Kidney epithelial cell (primary cell): ENCODE measurements around the gene NMNAT1. TPM values are rescaled to one million over a fixed set of nuclear protein-coding genes. Genes with fewer than 3 reads are reported as not detected.
"Not testable (repeated sequence)": the region's sequence is repeated elsewhere in the genome, so short reads cannot be mapped to it uniquely, and the experiment has no call there.

Source experiments
- DNase-seq: peaks from one replicate; pipeline ENCODE4 v3.0.0-alpha.2; 2010; ENCODE audit warnings: low read depth
- H3K27me3 ChIP-seq: 2 replicates; pipeline ENCODE4 v1.6.0; 2011; ENCODE audit warnings: low read length; ENCODE audit not compliant: control insufficient read depth, insufficient read depth
- H3K36me3 ChIP-seq: 2 replicates; pipeline ENCODE4 v1.5.1; 2011; ENCODE audit warnings: low read length; ENCODE audit not compliant: control insufficient read depth, insufficient read depth
- H3K4me3 ChIP-seq: 2 replicates; pipeline ENCODE4 v1.5.1; 2011; ENCODE audit warnings: low read depth, mild to moderate bottlenecking, control low read depth, low read length
- total RNA-seq: library from RNA; depleted of rRNA; stranded (reverse); fragments of >200 nt; gene quantifications from 2 replicates; pipeline ENCODE4 v1.2.3, GENCODE V29; 2015
- TF ChIP-seq, protein P1 (sequence below): IDR thresholded peaks from 2 replicates; pipeline ENCODE4 v1.5.1; 2011; ENCODE audit warnings: mild to moderate bottlenecking, moderate library complexity, low read length, control low read depth, inconsistent platforms; ENCODE audit not compliant: insufficient read depth, poor library complexity, severe bottlenecking

NMNAT1 gene
- total RNA-seq, 1 donor from 2014 or later, result 8.9 TPM

DNA sequence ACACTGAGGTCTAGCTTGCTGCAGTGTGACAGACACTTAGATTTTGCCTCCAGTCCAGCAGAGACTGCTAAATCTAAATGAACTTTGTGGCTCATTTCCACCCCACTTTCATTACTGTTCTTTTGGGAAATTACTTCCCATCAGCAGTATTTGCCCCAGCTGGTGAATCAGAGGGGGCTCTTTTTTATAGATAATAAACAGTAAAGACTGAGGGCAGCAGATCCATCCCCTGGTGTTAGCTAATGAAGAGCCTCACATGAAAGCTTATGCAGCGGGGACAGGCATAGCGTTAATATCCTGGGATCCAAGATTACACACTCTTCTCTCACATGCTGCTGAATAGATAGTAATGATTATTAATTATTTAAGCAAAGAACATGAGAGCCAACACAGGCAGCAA, 26.8 kb upstream of the NMNAT1 start:
- H3K27me3 ChIP-seq, result no peaks in the 10 kb centered on the region
- DNase-seq, result no peak
- TF ChIP-seq, protein P1, sequence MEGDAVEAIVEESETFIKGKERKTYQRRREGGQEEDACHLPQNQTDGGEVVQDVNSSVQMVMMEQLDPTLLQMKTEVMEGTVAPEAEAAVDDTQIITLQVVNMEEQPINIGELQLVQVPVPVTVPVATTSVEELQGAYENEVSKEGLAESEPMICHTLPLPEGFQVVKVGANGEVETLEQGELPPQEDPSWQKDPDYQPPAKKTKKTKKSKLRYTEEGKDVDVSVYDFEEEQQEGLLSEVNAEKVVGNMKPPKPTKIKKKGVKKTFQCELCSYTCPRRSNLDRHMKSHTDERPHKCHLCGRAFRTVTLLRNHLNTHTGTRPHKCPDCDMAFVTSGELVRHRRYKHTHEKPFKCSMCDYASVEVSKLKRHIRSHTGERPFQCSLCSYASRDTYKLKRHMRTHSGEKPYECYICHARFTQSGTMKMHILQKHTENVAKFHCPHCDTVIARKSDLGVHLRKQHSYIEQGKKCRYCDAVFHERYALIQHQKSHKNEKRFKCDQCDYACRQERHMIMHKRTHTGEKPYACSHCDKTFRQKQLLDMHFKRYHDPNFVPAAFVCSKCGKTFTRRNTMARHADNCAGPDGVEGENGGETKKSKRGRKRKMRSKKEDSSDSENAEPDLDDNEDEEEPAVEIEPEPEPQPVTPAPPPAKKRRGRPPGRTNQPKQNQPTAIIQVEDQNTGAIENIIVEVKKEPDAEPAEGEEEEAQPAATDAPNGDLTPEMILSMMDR, result no peak
- H3K36me3 ChIP-seq, result no peaks in the 10 kb centered on the region
- no peak overlapping the region for H3K4me3 ChIP-seq

DNA sequence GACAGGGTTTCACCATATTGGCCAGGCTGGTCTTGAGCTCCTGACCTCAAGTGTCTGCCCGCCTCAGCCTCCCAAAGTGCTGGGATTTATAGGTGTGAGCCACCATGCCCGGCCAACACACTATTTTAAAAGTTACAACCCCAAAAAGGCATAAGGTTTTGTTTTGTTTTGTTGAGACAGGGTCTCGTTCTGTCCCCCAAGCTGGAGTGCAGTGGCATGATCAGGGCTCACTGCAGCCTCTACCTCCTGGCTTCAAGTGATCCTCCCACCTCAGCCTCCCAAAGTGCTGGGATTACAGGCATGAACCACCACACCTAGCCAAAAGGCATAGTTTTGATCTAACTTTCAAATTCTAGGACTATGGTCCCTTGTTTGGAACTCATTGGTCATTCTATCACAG, 25.8 kb upstream of the NMNAT1 start:
- not testable (repeated sequence) for H3K36me3 ChIP-seq, DNase-seq, H3K4me3 ChIP-seq, H3K27me3 ChIP-seq

DNA sequence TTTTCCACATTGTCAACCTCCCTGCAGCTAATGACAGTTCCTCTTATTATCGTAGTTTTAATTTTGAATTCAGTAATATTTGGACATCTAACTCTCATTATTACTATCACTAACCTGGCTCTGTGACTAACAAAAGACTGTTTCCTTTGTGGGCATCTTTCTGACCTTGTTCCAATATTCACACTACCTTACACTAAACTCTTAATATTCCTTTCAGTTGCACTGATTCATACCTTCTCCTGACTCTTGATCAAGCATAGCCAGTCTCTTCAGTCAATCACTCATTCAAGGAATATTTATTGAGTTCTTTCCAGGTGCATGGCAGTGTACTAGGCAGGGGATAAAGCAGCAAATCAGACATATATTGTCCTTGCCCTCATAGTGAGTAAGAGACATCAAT, 25.4 kb upstream of the NMNAT1 start:
- H3K36me3 ChIP-seq, result no peaks in the 10 kb centered on the region
- no peaks in the 10 kb centered on the region for H3K27me3 ChIP-seq
- no peak overlapping the region for H3K4me3 ChIP-seq
- TF ChIP-seq, protein P1, result no peak
- no peak for DNase-seq

DNA sequence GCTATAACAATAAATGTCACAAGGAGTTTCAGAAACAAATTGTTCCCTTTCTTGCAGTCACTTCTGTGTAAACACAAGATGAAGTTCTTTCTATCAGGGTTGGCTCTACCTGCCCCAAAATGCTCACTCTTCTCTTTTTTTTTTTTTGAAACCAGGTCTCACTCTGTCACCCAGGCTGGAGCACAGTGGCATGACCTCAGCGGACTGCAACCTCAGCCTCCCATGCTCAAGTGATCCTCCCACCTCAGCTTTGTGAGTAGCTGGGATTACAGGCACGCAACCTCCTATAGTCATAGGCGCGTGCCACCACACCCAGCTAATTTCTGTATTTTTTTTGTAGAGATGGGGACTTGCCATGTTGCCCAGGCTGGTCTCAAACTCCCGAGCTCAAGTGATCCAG, 22.7 kb upstream of the NMNAT1 start:
- Histone ChIP-seq H3K27me3 (no peaks in the 10 kb centered on the region), H3K36me3 (no peaks in the 10 kb centered on the region), H3K4me3 (no peak overlapping the region)
- no peak for DNase-seq
- TF ChIP-seq, protein P1, result no peak

DNA sequence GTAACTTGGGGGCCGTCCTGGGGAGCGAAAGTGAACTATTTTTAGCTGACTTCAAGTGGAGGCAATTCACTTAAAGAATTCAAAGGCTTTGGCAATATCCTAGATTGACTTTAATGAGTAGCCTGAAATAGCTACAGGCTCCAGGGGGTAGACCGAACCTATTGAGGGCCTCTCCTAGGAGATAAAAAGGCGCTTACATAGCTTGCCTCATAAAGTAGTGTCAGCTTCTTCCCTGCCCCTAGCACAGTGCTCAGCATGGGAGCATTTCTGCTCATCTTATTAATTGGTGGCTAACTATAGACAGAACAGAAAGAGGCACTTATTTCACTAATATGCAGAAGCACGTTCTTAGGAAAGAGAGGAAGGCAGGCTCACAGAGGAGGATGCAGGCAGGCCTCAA, 20.9 kb upstream of the NMNAT1 start:
- Histone ChIP-seq H3K36me3 (no peaks in the 10 kb centered on the region), H3K4me3 (no peak overlapping the region), H3K27me3 (no peaks in the 10 kb centered on the region)
- TF ChIP-seq, protein P1, result no peak
- no peak for DNase-seq

DNA sequence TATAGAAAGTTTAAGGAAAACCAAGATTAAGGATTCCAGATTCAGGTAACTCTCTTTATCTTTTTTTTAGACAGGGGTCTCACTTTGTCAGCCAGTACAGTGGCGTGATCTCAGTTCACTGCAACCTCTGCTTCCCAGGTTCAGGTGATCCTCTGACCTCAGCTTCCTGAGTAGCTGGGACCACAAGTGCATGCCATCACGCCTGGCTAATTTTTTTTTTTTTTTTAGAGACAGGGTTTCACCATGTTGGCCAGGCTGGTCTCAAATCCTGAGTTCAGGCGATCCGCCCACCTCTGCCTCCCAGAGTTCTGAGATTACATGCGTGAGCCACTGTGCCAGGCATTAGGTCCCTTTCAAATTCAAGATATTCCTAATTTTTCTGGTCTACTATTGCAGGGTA, 16.0 kb upstream of the NMNAT1 start:
- DNase-seq, result no peak
- TF ChIP-seq, protein P1, result no peak

More for the DNA sequence above, 16.0 kb upstream of the NMNAT1 start:
- Histone ChIP-seq H3K36me3 (no peaks in the 10 kb centered on the region), H3K4me3 (no peak overlapping the region), H3K27me3 (no peaks in the 10 kb centered on the region)
